Measurements from ENCODE around the gene KCNJ6.
"Not testable (repeated sequence)": the region's sequence is repeated elsewhere in the genome, so short reads cannot be mapped to it uniquely, and the experiment has no call there.

KCNJ6 gene

GRCh38 chr21:37916310-37917051 is at the start of gene KCNJ6:
TSS of gene KCNJ6 (minus strand) at chr21:37916457. CDS start at chr21:37840682, 75,775 bp downstream.
- intact Hi-C loops (cut with DNase I): no loop called here
- peak in 38 of 42 donors; percentile 10 to 73 (median 46) for DNase-seq

GRCh38 chr21:37965088-37965805 is 49.0 kb upstream of the KCNJ6 start:
- no peak for DNase-seq
- intact Hi-C loops (cut with DNase I): no loop called here

GRCh38 chr21:37958537-37958936 is 42.3 kb upstream of the KCNJ6 start:
- no peak for DNase-seq
- intact Hi-C loops (cut with DNase I): no loop called here

GRCh38 chr21:37956772-37957171 is 40.5 kb upstream of the KCNJ6 start:
- intact Hi-C loops (cut with DNase I): no loop called here
- no peak for DNase-seq

- intact Hi-C loops (cut with DNase I): no loop called here
- DNase-seq: no peak
These were observed 28.8 kb upstream of the KCNJ6 start for GRCh38 chr21:37945036-37945435.

GRCh38 chr21:37944496-37944895 is 28.2 kb upstream of the KCNJ6 start:
- intact Hi-C loops (cut with DNase I): no loop called here
- no peak for DNase-seq

GRCh38 chr21:37940691-37941090 is 24.4 kb upstream of the KCNJ6 start:
- no peak for DNase-seq
- intact Hi-C loops (cut with DNase I): no loop called here

GRCh38 chr21:37939838-37940237 is 23.6 kb upstream of the KCNJ6 start:
- intact Hi-C loops (cut with DNase I): no loop called here
- no peak for DNase-seq

- intact Hi-C loops (cut with DNase I): no loop called here
- no peak for DNase-seq
These were observed 23.0 kb upstream of the KCNJ6 start for GRCh38 chr21:37939251-37939650.

- intact Hi-C loops (cut with DNase I): no loop called here
- no peak for DNase-seq
These were observed 21.4 kb upstream of the KCNJ6 start for GRCh38 chr21:37937668-37938067.

GRCh38 chr21:37936010-37936785 is 19.9 kb upstream of the KCNJ6 start:
- DNase-seq: no peak
- intact Hi-C loops (cut with DNase I): no loop called here

- intact Hi-C loops (cut with DNase I): no loop called here
- no peak for DNase-seq
These were observed 16.7 kb upstream of the KCNJ6 start for GRCh38 chr21:37932936-37933335.

- DNase-seq: no peak
- intact Hi-C loops (cut with DNase I): no loop called here
These were observed 11.5 kb upstream of the KCNJ6 start for GRCh38 chr21:37927711-37928110.

GRCh38 chr21:37921091-37921490 is 4.8 kb upstream of the KCNJ6 start:
- intact Hi-C loops (cut with DNase I): no loop called here
- DNase-seq: no peak

- DNase-seq; intact Hi-C loops (cut with DNase I): not testable (repeated sequence)
These were observed 4.0 kb upstream of the KCNJ6 start for GRCh38 chr21:37920302-37920701.

GRCh38 chr21:37917612-37918011 is 1.4 kb upstream of the KCNJ6 start:
- intact Hi-C loops (cut with DNase I): no loop called here
- DNase-seq: no peak

GRCh38 chr21:37915941-37916309 is 332 bp downstream of the KCNJ6 start:
- intact Hi-C loops (cut with DNase I): no loop called here
- DNase-seq: no peak

- no peak for DNase-seq
- intact Hi-C loops (cut with DNase I): no loop called here
These were observed 753 bp downstream of the KCNJ6 start for GRCh38 chr21:37915497-37915911.

GRCh38 chr21:37912616-37913015 is 3.6 kb downstream of the KCNJ6 start:
- no peak for DNase-seq
- intact Hi-C loops (cut with DNase I): no loop called here

GRCh38 chr21:37909936-37910335 is 6.3 kb downstream of the KCNJ6 start:
- no peak for DNase-seq
- intact Hi-C loops (cut with DNase I): no loop called here
